Cerebellar cortex (tissue), 1 donor: ENCODE measurements around the gene RMND1.
"Not testable (repeated sequence)": the region's sequence is repeated elsewhere in the genome, so short reads cannot be mapped to it uniquely, and the experiment has no call there.

Experiments used
- DNase-seq: peaks from one replicate; pipeline ENCODE4 v3.0.0-alpha.2; 2015; ENCODE audit warnings: low spot score

RMND1 gene

GRCh38 chr6:151451950-151452749 is at the start of gene RMND1:
RMND1 (minus strand) TSS chr6:151452126; CDS start chr6:151445811, 6,315 bp downstream.
- peak; percentile 100 for DNase-seq

GRCh38 chr6:151499551-151499950 is 47.6 kb upstream of the RMND1 start:
- no peak for DNase-seq

GRCh38 chr6:151498327-151498726 is 46.4 kb upstream of the RMND1 start:
- DNase-seq, result no peak

GRCh38 chr6:151497905-151498304 is 46.0 kb upstream of the RMND1 start:
- no peak for DNase-seq

- no peak for DNase-seq
These were observed 43.5 kb upstream of the RMND1 start for GRCh38 chr6:151495380-151495779.

- no peak for DNase-seq
These were observed 43.0 kb upstream of the RMND1 start for GRCh38 chr6:151494936-151495320.

GRCh38 chr6:151494235-151494935 is 42.5 kb upstream of the RMND1 start:
- peak; percentile 35 for DNase-seq

GRCh38 chr6:151493804-151494234 is 41.9 kb upstream of the RMND1 start, which contains the start of gene CCDC170:
CCDC170 (plus strand) TSS chr6:151494017; CDS start chr6:151494129, 112 bp downstream.
- DNase-seq, result no peak

GRCh38 chr6:151493161-151493803 is 41.4 kb upstream of the RMND1 start:
- DNase-seq, result no peak

- no peak for DNase-seq
These were observed 39.1 kb upstream of the RMND1 start for GRCh38 chr6:151490996-151491395.

GRCh38 chr6:151488226-151488625 is 36.3 kb upstream of the RMND1 start:
- DNase-seq, result no peak

GRCh38 chr6:151483994-151484393 is 32.1 kb upstream of the RMND1 start:
- DNase-seq, result no peak

GRCh38 chr6:151482290-151482689 is 30.4 kb upstream of the RMND1 start:
- no peak for DNase-seq

- DNase-seq, result no peak
These were observed 29.9 kb upstream of the RMND1 start for GRCh38 chr6:151481786-151482185.

- no peak for DNase-seq
These were observed 26.7 kb upstream of the RMND1 start for GRCh38 chr6:151478670-151479069.

- DNase-seq, result no peak
These were observed 25.8 kb upstream of the RMND1 start for GRCh38 chr6:151477726-151478125.

GRCh38 chr6:151475653-151476523 is 24.0 kb upstream of the RMND1 start:
- DNase-seq, result peak; percentile 61

- DNase-seq, result no peak
These were observed 12.8 kb upstream of the RMND1 start for GRCh38 chr6:151464702-151465101.

GRCh38 chr6:151461673-151462072 is 9.7 kb upstream of the RMND1 start:
- DNase-seq, result no peak

- DNase-seq, result not testable (repeated sequence)
These were observed 3.9 kb upstream of the RMND1 start for GRCh38 chr6:151455751-151456398.

GRCh38 chr6:151452750-151453427 is 963 bp upstream of the RMND1 start:
- peak; percentile 29 for DNase-seq
